ENCODE data around the gene SPHK2. TPM values are rescaled to one million over a fixed set of nuclear protein-coding genes. Genes with fewer than 3 reads are reported as not detected.

The SPHK2 gene
- total RNA-seq, 4 donors from 2014 or later: 7.8 to 12.4 (median 9.2) TPM

DNA sequence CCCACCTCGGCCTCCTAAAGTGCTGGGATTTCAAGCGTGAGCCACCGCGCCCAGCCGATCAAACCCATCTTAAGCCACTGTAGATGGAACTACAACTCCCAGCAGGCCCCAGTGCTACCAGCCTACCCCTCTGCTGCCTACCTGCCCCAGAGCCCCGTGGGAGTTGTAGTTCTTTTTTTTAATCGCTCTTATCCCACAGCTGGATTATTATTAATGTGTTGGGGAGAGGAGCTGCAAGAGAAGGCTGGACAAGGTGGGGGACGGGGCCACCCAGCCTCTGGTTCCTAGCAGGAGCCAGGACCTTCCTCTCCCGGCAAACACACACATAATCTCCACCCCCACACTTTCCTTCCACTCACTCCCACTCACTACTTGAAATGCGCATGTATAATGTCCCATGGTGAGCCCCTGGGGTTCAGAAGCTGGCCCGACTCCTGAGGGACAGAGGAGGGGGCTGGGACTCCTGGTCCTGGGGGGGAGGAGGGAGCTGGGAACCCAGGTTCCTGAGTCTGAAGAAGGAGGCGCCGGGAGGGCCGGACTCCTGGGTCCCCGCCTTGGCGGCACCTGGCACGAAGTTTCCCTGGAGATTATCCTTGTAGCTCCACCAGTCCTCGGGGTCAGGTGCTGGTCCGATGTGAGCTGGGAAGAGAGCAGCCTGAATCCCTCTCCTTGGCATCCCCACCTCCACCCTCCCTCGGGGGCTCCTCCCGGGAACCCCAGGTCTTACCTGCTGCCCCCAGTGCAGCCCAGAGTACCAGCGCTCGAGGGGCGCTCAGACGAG, 25.7 kb downstream of the SPHK2 start:
- H3K27me3 ChIP-seq: no peaks in the 10 kb centered on the region
- peak overlapping the region; percentile 83 to 93 (median 90) for H3K27ac ChIP-seq
- intact Hi-C loops (cut with DNase I; ENCODE audit: low total_unique reads): loop anchor here (5.0 kb wide), 1 partner anchor 72 kb away; the partner anchor contains the start of gene MAMSTR
- TF ChIP-seq, protein P1, sequence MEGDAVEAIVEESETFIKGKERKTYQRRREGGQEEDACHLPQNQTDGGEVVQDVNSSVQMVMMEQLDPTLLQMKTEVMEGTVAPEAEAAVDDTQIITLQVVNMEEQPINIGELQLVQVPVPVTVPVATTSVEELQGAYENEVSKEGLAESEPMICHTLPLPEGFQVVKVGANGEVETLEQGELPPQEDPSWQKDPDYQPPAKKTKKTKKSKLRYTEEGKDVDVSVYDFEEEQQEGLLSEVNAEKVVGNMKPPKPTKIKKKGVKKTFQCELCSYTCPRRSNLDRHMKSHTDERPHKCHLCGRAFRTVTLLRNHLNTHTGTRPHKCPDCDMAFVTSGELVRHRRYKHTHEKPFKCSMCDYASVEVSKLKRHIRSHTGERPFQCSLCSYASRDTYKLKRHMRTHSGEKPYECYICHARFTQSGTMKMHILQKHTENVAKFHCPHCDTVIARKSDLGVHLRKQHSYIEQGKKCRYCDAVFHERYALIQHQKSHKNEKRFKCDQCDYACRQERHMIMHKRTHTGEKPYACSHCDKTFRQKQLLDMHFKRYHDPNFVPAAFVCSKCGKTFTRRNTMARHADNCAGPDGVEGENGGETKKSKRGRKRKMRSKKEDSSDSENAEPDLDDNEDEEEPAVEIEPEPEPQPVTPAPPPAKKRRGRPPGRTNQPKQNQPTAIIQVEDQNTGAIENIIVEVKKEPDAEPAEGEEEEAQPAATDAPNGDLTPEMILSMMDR (IDR thresholded peaks at IDR 0.05 in 4 of 5, conservative IDR thresholded peaks at IDR 0.05 in 1 of 5): no peak
- TF ChIP-seq POLR2A (IDR thresholded peaks at IDR 0.05): peak in 1 of 2 donors; percentile 25
- in situ Hi-C loops (cut with MboI; ENCODE audit: low sequenced_read_pairs in 4 of 4): loop anchor here in 2 of 4 donors (5.0 to 25.0 kb wide), 3 partner anchors 92 to 197 kb away; partner anchors contain the start of genes IZUMO1 (in 2 of the 2) and RASIP1 (in 2 of the 2)
- H3K4me3 ChIP-seq: peak overlapping the region; percentile 67 to 94 (median 82)
- H3K36me3 ChIP-seq: no peaks in the 10 kb centered on the region
- H3K4me1 ChIP-seq: peaks cover 14 to 23% of the 10 kb centered on the region in 2 donors
- ATAC-seq: peak; percentile 74 to 76
- H3K9me3 ChIP-seq: no peaks in the 10 kb centered on the region
- peak; percentile 77 to 81 for DNase-seq

DNA sequence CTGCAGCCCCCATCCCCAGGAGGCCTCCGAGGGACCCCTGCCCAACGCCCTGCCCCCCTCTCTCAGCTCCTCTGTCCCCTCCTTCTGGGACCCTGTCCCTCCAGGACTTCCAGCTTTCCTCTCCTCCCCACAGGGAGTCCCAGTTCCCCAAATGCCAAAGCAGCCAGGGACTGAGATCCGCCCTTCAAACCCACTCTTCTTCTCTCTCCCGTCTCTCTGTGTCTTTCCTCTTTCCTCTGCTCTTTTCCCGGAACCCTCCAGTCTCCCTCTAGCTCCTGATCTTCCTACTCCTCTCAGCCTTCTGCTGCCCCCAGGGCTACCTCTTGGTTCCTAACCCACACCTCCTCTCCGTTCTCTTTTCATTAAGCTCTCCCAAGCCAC, 26.3 kb downstream of the SPHK2 start:
- ATAC-seq (peak; percentile 6 to 18), DNase-seq (no peak)
- Histone ChIP-seq H3K36me3 (no peaks in the 10 kb centered on the region), H3K4me3 (peak overlapping the region; percentile 67 to 94 (median 82)), H3K4me1 (peaks cover 14 to 23% of the 10 kb centered on the region in 2 donors), H3K27ac (peak overlapping the region; percentile 83 to 93 (median 90)), H3K27me3 (no peaks in the 10 kb centered on the region), H3K9me3 (no peaks in the 10 kb centered on the region)
- intact Hi-C loops (cut with DNase I; ENCODE audit: low total_unique reads): loop anchor here (5.0 kb wide), 1 partner anchor 72 kb away; the partner anchor contains the start of gene MAMSTR
- no peak for TF ChIP-seq POLR2A (IDR thresholded peaks at IDR 0.05)
- TF ChIP-seq, protein P1 (IDR thresholded peaks at IDR 0.05 in 4 of 5, conservative IDR thresholded peaks at IDR 0.05 in 1 of 5): no peak
- in situ Hi-C loops (cut with MboI; ENCODE audit: low sequenced_read_pairs in 4 of 4): loop anchor here in 2 of 4 donors (5.0 to 25.0 kb wide), 3 partner anchors 92 to 197 kb away; partner anchors contain the start of genes IZUMO1 (in 2 of the 2) and RASIP1 (in 2 of the 2)

- no peaks in the 10 kb centered on the region for H3K9me3 ChIP-seq
- peak; percentile 86 for ATAC-seq
- peak within 1 kb of the TSS; percentile 83 to 93 (median 90) for H3K27ac ChIP-seq
- H3K4me1 ChIP-seq: peaks cover 14 to 23% of the 10 kb centered on the region in 2 donors
- peak; percentile 76 to 83 for DNase-seq
- H3K27me3 ChIP-seq: no peaks in the 10 kb centered on the region
- TF ChIP-seq, protein P1 (IDR thresholded peaks at IDR 0.05 in 4 of 5, conservative IDR thresholded peaks at IDR 0.05 in 1 of 5): peak; percentile 88 to 97 (median 94)
- TF ChIP-seq POLR2A (IDR thresholded peaks at IDR 0.05): peak; percentile 41 to 56
- no peaks in the 10 kb centered on the region for H3K36me3 ChIP-seq
- intact Hi-C loops (cut with DNase I; ENCODE audit: low total_unique reads): loop anchor here (1.0 to 5.0 kb wide), 4 partner anchors 29 to 197 kb away; partner anchors contain the start of gene MAMSTR
- in situ Hi-C loops (cut with MboI; ENCODE audit: low sequenced_read_pairs in 4 of 4): loop anchor here in 2 of 4 donors (5.0 to 25.0 kb wide), 3 partner anchors 91 to 196 kb away; partner anchors contain the start of genes IZUMO1 (in 2 of the 2) and RASIP1 (in 2 of the 2)
- peak within 1 kb of the TSS; percentile 67 to 94 (median 82) for H3K4me3 ChIP-seq
Measured at GRCh38 chr19:48646001-48646721, 26.9 kb downstream of the SPHK2 start, which contains the start of gene CA11. Gene CA11, minus strand, starts transcription at chr19:48646187. Its CDS starts 555 bp downstream, at chr19:48645632.

DNA sequence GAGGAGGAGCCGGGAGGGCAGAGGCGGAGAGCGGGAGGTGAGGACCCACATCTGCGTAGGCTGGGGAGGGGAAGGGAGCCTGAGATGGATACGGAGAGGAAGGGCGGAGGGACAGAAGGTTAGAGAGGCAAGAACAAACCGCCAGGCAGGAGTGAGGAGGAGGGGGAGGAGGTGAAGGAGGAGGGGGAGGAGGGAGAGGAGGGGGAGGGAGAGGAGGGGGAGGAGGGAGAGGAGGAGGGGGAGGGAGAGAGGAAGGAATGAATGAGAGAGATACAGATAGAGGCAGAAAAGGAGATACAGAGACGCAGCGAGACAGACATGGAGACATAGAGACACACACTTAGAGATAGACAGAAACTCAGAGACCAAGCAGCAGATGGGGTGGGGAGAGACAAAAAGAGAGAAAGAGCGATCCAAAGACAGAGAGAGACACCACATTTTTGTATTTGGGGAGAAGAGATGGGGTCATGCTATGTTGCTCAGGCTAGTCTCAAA, 27.5 kb downstream of the SPHK2 start:
- ATAC-seq (no peak), DNase-seq (no peak)
- Histone ChIP-seq H3K9me3 (no peaks in the 10 kb centered on the region), H3K4me1 (peaks cover 14 to 23% of the 10 kb centered on the region in 2 donors), H3K36me3 (no peaks in the 10 kb centered on the region), H3K4me3 (peak overlapping the region; percentile 67 to 94 (median 82)), H3K27ac (peak overlapping the region; percentile 83 to 93 (median 90)), H3K27me3 (no peaks in the 10 kb centered on the region)
- intact Hi-C loops (cut with DNase I; ENCODE audit: low total_unique reads): loop anchor here (1.0 to 5.0 kb wide), 4 partner anchors 29 to 196 kb away; partner anchors contain the start of gene MAMSTR
- in situ Hi-C loops (cut with MboI; ENCODE audit: low sequenced_read_pairs in 4 of 4): loop anchor here in 2 of 4 donors (5.0 to 25.0 kb wide), 3 partner anchors 91 to 196 kb away; partner anchors contain the start of genes IZUMO1 (in 2 of the 2) and RASIP1 (in 2 of the 2)
- no peak for TF ChIP-seq POLR2A (IDR thresholded peaks at IDR 0.05)
- TF ChIP-seq, protein P1 (IDR thresholded peaks at IDR 0.05 in 4 of 5, conservative IDR thresholded peaks at IDR 0.05 in 1 of 5): no peak
